ENCODE data around the gene SPTY2D1.
"Not testable (repeated sequence)": the region's sequence is repeated elsewhere in the genome, so short reads cannot be mapped to it uniquely, and the experiment has no call there.

The SPTY2D1 gene, protein sequence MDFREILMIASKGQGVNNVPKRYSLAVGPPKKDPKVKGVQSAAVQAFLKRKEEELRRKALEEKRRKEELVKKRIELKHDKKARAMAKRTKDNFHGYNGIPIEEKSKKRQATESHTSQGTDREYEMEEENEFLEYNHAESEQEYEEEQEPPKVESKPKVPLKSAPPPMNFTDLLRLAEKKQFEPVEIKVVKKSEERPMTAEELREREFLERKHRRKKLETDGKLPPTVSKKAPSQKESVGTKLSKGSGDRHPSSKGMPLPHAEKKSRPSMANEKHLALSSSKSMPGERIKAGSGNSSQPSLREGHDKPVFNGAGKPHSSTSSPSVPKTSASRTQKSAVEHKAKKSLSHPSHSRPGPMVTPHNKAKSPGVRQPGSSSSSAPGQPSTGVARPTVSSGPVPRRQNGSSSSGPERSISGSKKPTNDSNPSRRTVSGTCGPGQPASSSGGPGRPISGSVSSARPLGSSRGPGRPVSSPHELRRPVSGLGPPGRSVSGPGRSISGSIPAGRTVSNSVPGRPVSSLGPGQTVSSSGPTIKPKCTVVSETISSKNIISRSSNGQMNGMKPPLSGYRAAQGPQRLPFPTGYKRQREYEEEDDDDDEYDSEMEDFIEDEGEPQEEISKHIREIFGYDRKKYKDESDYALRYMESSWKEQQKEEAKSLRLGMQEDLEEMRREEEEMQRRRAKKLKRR

DNA sequence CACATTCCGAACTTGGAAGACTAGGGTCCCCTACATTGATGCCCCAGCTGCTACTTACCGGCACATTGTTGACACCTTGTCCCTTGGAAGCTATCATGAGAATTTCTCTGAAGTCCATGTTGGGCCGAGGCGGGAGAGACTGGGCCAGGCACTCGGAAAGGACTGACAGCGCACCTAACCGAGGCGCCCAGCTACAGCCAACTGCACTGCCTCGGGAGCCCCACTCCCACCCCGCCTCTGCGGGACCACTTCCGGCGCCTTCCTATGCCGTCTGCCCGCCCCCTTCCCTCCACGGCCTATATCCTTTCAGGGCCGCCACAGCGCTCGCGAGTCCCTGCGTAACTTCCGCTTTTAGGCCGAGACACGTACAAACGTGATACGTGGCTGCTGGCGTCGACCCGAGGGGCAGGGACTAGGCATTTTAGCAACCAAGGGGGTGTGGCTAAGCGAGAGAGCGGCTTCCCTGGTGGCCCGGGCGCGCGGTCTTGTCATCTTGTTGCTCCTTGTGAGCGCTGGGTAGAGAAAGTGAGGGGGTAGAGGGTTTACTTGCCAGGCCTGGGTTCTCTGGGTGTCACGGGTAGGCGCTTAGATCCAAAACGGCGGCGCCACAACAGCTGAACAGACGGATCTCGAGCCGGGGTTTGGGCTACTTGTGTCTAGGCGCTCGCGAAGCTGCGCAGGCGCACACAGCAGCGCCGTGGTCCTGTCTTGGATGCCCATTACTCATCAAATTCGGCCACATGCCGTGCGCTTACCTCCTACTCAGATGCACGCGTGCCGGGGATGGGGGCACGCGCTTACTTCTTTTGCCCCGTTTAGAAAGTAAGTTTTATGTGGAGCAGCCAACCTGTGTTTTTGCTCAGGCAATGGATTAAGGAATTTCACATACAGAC is at the start of gene SPTY2D1:
TSS of gene SPTY2D1 (minus strand) at position 203 of the 893 bp plus-strand sequence. CDS start at position 118, 85 bp downstream.
- TF ChIP-seq, protein P1, sequence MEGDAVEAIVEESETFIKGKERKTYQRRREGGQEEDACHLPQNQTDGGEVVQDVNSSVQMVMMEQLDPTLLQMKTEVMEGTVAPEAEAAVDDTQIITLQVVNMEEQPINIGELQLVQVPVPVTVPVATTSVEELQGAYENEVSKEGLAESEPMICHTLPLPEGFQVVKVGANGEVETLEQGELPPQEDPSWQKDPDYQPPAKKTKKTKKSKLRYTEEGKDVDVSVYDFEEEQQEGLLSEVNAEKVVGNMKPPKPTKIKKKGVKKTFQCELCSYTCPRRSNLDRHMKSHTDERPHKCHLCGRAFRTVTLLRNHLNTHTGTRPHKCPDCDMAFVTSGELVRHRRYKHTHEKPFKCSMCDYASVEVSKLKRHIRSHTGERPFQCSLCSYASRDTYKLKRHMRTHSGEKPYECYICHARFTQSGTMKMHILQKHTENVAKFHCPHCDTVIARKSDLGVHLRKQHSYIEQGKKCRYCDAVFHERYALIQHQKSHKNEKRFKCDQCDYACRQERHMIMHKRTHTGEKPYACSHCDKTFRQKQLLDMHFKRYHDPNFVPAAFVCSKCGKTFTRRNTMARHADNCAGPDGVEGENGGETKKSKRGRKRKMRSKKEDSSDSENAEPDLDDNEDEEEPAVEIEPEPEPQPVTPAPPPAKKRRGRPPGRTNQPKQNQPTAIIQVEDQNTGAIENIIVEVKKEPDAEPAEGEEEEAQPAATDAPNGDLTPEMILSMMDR (IDR thresholded peaks at IDR 0.05; ENCODE audit: low read length, missing control alignments), result no peak
- DNase-seq (ENCODE audit: low read depth), result peak; percentile 99
- H3K4me3 ChIP-seq (replicated peaks; ENCODE audit: low read depth, low read length), result peak within 1 kb of the TSS; percentile 99

DNA sequence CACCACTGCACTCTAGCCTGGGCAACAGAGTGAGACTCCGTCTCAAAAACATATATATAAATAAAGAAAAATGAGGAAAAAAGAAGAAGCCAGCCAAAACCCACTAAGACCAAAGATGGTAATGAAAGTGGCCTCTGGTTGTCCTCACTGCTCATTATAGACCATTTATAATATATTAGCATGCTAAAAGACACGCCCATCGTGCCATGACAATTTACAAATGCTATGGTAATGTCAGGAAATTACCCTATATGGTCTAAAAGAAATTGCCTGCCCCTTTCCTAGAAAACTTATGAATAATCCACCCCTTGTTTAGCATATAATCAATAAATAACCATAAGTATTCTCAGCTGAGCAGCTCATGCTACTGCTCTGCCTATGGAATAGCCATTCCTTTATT is 48.3 kb upstream of the SPTY2D1 start:
- no peak overlapping the region for H3K4me3 ChIP-seq (replicated peaks; ENCODE audit: low read depth, low read length)
- TF ChIP-seq, protein P1 (IDR thresholded peaks at IDR 0.05; ENCODE audit: low read length, missing control alignments), result no peak
- no peak for DNase-seq (ENCODE audit: low read depth)

DNA sequence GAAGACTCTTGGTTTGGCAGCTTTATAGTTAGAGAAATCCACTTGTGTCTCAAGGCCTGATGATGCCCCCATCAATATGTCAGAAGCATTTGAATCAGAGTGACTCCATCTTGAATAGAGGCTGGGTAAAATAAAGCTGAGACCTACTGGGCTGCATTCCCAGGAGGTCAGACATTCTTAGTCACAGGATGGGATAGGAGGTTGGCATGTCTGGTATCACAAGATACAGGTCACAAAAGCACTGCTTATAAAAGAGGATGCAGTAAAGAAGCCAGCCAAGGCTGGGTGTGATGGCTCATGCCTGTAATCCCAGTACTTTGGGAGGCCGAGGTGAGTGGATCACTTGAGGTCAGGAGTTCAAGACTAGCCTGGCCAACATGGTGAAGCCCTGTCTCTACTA is 47.8 kb upstream of the SPTY2D1 start:
- H3K4me3 ChIP-seq (replicated peaks; ENCODE audit: low read depth, low read length); DNase-seq (ENCODE audit: low read depth): not testable (repeated sequence)

DNA sequence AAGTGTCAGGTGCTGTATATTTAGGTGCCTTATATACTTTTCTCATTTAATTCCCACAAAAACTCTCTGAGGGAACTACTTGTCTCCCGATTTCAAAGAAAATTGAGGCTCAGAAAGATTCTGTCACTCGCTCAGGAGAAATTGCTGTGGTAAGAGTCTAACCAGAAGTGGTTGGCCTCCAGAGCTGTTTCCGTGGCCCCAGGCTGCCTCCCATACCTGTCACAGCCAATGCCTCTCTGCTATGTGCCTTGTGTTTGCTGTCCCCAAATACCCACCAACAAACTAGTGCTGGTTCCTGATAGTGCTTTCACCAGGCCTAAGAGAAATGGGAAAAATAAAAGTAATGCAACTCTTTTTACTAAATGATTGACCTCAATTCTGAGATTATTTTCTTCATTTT is 43.4 kb upstream of the SPTY2D1 start:
- TF ChIP-seq, protein P1 (IDR thresholded peaks at IDR 0.05; ENCODE audit: low read length, missing control alignments), result no peak
- DNase-seq (ENCODE audit: low read depth), result no peak
- H3K4me3 ChIP-seq (replicated peaks; ENCODE audit: low read depth, low read length), result no peak overlapping the region

DNA sequence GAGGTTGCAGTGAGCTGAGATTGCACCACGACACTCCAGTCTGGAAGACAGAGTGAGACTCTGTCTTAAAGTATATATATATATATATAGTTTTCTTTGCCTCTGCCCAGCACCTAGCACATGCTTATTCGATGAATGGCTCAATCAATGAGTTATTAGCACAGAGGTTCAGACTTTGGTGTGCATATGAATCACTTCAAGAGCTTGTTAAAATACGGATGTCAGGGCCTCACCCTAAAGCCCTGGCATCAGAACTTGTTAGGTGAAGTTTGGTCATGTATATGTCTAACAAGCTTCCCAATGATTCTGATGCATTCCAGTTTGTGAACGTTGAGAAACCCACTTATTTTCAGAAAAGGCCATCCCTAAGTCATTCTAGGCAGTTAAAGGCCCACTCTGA is 42.7 kb upstream of the SPTY2D1 start:
- no peak for DNase-seq (ENCODE audit: low read depth)

DNA sequence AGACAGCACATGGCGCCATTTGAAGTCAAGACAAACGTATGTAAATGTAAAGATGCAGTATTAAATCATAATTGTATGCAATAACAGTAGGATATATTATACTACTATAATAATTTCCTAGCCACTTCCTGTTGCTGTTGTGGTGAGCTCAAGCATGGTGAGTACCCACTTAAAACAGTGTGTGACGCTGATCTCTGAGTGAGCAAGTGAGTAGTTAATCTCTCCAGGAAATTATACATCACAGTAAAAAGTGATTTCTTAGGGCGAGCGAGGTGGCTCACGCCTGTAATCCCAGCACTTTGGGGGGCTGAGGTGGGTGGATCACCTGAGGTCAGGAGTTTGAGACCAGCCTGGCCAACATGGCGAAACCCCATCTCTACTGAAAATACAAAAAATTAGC is 38.1 kb upstream of the SPTY2D1 start:
- H3K4me3 ChIP-seq (replicated peaks; ENCODE audit: low read depth, low read length); DNase-seq (ENCODE audit: low read depth): not testable (repeated sequence)

More for the DNA sequence above, 42.7 kb upstream of the SPTY2D1 start:
- no peak overlapping the region for H3K4me3 ChIP-seq (replicated peaks; ENCODE audit: low read depth, low read length)
- TF ChIP-seq, protein P1 (IDR thresholded peaks at IDR 0.05; ENCODE audit: low read length, missing control alignments), result no peak

DNA sequence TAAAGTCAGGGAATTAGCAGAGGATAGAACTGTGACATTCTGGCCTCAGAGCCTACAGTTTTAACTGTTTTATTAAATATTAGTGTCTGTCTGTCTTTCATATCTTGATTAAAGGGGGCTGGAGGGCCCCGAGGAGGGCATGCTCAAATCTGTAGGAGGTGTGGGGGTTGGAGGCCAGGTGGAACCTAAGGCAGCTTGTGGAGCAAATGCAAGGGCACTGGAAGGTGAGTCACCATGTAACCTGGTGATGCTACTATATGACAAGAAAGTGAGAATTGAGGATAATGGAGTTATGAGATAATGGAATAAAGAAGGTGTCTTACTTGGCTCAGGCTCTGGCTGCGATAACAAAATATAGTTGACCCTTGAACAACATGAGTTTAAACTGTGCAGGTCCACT is 37.1 kb upstream of the SPTY2D1 start:
- TF ChIP-seq, protein P1 (IDR thresholded peaks at IDR 0.05; ENCODE audit: low read length, missing control alignments), result no peak
- no peak overlapping the region for H3K4me3 ChIP-seq (replicated peaks; ENCODE audit: low read depth, low read length)
- no peak for DNase-seq (ENCODE audit: low read depth)
